K562 (cell line): Measurements from ENCODE around the gene RAP1GAP2. TPM values are rescaled to one million over a fixed set of nuclear protein-coding genes. Genes with fewer than 3 reads are reported as not detected.

Experiments used
- ATAC-seq: fragments of 200-7000 bp; cut with Tn5 transposase; 3 replicates; pipeline ENCODE4 v1.9.1; 2020; ENCODE audit warnings: moderate library complexity
- BruUV-seq: library from RNA; stranded (reverse); fragments of 400-500 nt; replicated peaks from 2 replicates; lab custom pipeline; 2021; lab: Mats Ljungman, UMichigan
- CTCF ChIA-PET: fragments of 300-600 bp; formaldehyde crosslinking; extraction: SDS; loops from one replicate; lab custom pipeline; 2021; ENCODE audit warnings: low intra/inter-chr PET ratio; lab: Yijun Ruan, JAX
- POLR2A ChIA-PET: fragments of 300-600, 350-650 bp; sonication (Branson Sonifier 250); formaldehyde crosslinking; extraction: SDS; loops from one replicate; lab custom pipeline; 2021; ENCODE audit warnings: antibody characterized with exemption, inconsistent platforms; lab: Yijun Ruan, JAX
- DNase-seq, 4 experiments: peaks; one replicate each; pipeline versions ENCODE4 v3.0.0 to v3.0.0-alpha.2; 2011 to 2018; ENCODE audit warnings: low spot score in 3 of 4, mixed read lengths in 3 of 4; ENCODE audit errors: extremely low read depth in 1 of 4
- FAIRE-seq: peaks from 2 replicates; lab custom pipeline; 2011; peaks lifted over from hg19 to GRCh38; lab: Jason Lieb, UNC
- H2AFZ ChIP-seq: 2 replicates; pipeline ENCODE4 v1.6.0; 2011; ENCODE audit warnings: low read depth, low read length, control low read depth, inconsistent platforms
- H3K27ac ChIP-seq: fragments of 200-600 bp; 3 replicates; pipeline ENCODE4 v1.8.0; 2011; ENCODE audit warnings: low read depth, mild to moderate bottlenecking, control low read depth, inconsistent platforms, low read length, moderate library complexity, mixed read lengths; ENCODE audit errors: extremely low read depth
- H3K27me3 ChIP-seq, 2 experiments: fragments of 300-600 bp in 1 of 2; 2 replicates in 1 of 2; 3 replicates in 1 of 2; pipeline versions ENCODE4 v1.6.0 to v1.8.0; 2011; ENCODE audit warnings: inconsistent platforms in 2 of 2, low read length in 2 of 2, mild to moderate bottlenecking in 1 of 2, mixed read lengths in 1 of 2, moderate library complexity in 1 of 2; ENCODE audit not compliant: control insufficient read depth in 2 of 2, insufficient read depth in 2 of 2
- H3K36me3 ChIP-seq: fragments of 300-600 bp; 3 replicates; pipeline ENCODE4 v1.8.0; 2011; ENCODE audit warnings: mild to moderate bottlenecking, low read length, inconsistent platforms; ENCODE audit not compliant: control insufficient read depth, insufficient read depth
- H3K4me1 ChIP-seq, 2 experiments: fragments of 200-600 bp in 1 of 2; replicated peaks in 1 of 2; 2 replicates in 1 of 2; 3 replicates in 1 of 2; pipeline versions ENCODE4 v1.5.1 to v1.8.0; 2011; ENCODE audit warnings: inconsistent platforms in 2 of 2, low read length in 2 of 2, mild to moderate bottlenecking in 1 of 2, mixed read lengths in 1 of 2, moderate library complexity in 1 of 2; ENCODE audit not compliant: control insufficient read depth in 2 of 2, insufficient read depth in 2 of 2
- H3K4me2 ChIP-seq: 2 replicates; pipeline ENCODE4 v1.6.1; 2011; ENCODE audit warnings: low read length, control low read depth, inconsistent platforms, mixed read lengths; ENCODE audit not compliant: insufficient read depth
- H3K4me3 ChIP-seq: fragments of 200-600 bp; sonication (generic), shearing (Covaris generic); 2 replicates; pipeline ENCODE4 v1.5.1; 2016; ENCODE audit warnings: control low read depth, inconsistent platforms
- H3K79me2 ChIP-seq: fragments of 200-600 bp; 3 replicates; pipeline ENCODE4 v1.8.0; 2011; ENCODE audit warnings: low read length, inconsistent platforms; ENCODE audit not compliant: control insufficient read depth, insufficient read depth
- H3K9ac ChIP-seq, 2 experiments: 2 replicates each; pipeline versions ENCODE4 v1.6.0 to v1.6.1; 2011; ENCODE audit warnings: low read depth in 2 of 2, low read length in 2 of 2, control low read depth in 1 of 2, inconsistent platforms in 1 of 2, mild to moderate bottlenecking in 1 of 2, mixed read lengths in 1 of 2; ENCODE audit not compliant: insufficient read depth in 1 of 2
- H3K9me1 ChIP-seq: one replicate; pipeline ENCODE4 v1.6.0; 2011; ENCODE audit warnings: inconsistent platforms, mild to moderate bottlenecking, low read length, moderate library complexity; ENCODE audit not compliant: control insufficient read depth, insufficient read depth
- H3K9me3 ChIP-seq: replicated peaks from 2 replicates; pipeline ENCODE4 v1.5.1; 2011; ENCODE audit warnings: low read depth, low read length, inconsistent platforms; ENCODE audit not compliant: control insufficient read depth, insufficient read depth
- H4K20me1 ChIP-seq: replicated peaks from 2 replicates; pipeline ENCODE4 v1.6.1; 2011; ENCODE audit warnings: low read length, inconsistent platforms, mixed read lengths; ENCODE audit not compliant: control insufficient read depth, insufficient read depth
- ATF3 ChIP-seq, 2 experiments: fragments of 450-650 bp in 1 of 2; sonication (generic) in 1 of 2; formaldehyde crosslinking in 1 of 2; IDR thresholded peaks in 1 of 2; conservative IDR thresholded peaks in 1 of 2; 2 replicates each; pipeline versions ENCODE4 v1.6.1 to v1.8.1; 2016 to 2023; ENCODE audit warnings: mild to moderate bottlenecking in 2 of 2, moderate library complexity in 2 of 2, inconsistent platforms in 1 of 2, missing genetic modification reagents in 1 of 2
- ATF7 ChIP-seq: fragments of 450-650 bp; IDR thresholded peaks from 2 replicates; pipeline ENCODE4 v1.7.1; 2014; ENCODE audit warnings: mild to moderate bottlenecking, moderate library complexity
- HMG20A ChIP-seq: fragments of 450-650 bp; formaldehyde crosslinking; conservative IDR thresholded peaks from 2 replicates; pipeline ENCODE4 v1.4.0; 2020; ENCODE audit warnings: mild to moderate bottlenecking, mixed read lengths
- NFIC ChIP-seq: fragments of 450-650 bp; IDR thresholded peaks from 2 replicates; pipeline ENCODE4 v1.6.1; 2017; ENCODE audit warnings: mild to moderate bottlenecking, inconsistent platforms
- NRF1 ChIP-seq, 2 experiments: fragments of 450-650 bp; IDR thresholded peaks in 1 of 2; conservative IDR thresholded peaks in 1 of 2; 2 replicates each; pipeline ENCODE4 v1.6.1; 2014; ENCODE audit warnings: mild to moderate bottlenecking in 2 of 2
- SMARCA4 ChIP-seq: fragments of 450-650 bp; IDR thresholded peaks from 2 replicates; pipeline ENCODE4 v1.6.1; 2016
- TAF1 ChIP-seq: IDR thresholded peaks from 2 replicates; pipeline ENCODE4 v1.6.1; 2011; ENCODE audit warnings: mild to moderate bottlenecking, low read length, moderate library complexity; ENCODE audit not compliant: insufficient read depth, control insufficient read depth, severe bottlenecking; ENCODE audit errors: extremely low read depth
- TCF3 ChIP-seq: sonication (generic); formaldehyde crosslinking; IDR thresholded peaks from 2 replicates; pipeline ENCODE4 v1.4.0; 2020; ENCODE audit warnings: mild to moderate bottlenecking, missing genetic modification reagents
- ZNF121 ChIP-seq: sonication (generic); formaldehyde crosslinking; conservative IDR thresholded peaks from 2 replicates; pipeline ENCODE4 v1.8.0; 2022; ENCODE audit warnings: missing genetic modification reagents
- ZNF311 ChIP-seq: fragments of 250-450 bp; sonication (Bioruptor Pico); IDR thresholded peaks from 2 replicates; pipeline ENCODE4 v1.4.0; 2020; ENCODE audit warnings: mild to moderate bottlenecking, moderate library complexity
- ZNF778 ChIP-seq: fragments of 450-650 bp; formaldehyde crosslinking; IDR thresholded peaks from 2 replicates; pipeline ENCODE4 v1.4.0; 2020; ENCODE audit warnings: mild to moderate bottlenecking, moderate library complexity
- WGBS: fragments of 100-300 bp; shearing (Covaris generic); methylation state at CpG from one replicate; pipeline ENCODE4 v1.1.6; 2016; ENCODE audit warnings: low coverage, mixed read lengths; ENCODE audit not compliant: insufficient coverage; ENCODE audit errors: missing lambda C conversion rate; 5-methylcytosine and 5-hydroxymethylcytosine counted together
- in situ Hi-C: fragments of 300-500 bp; cut with MboI; formaldehyde crosslinking; loops from 4 replicates; pipeline ENCODE4 v1.15.0; 2018; ENCODE audit warnings: inconsistent platforms, mixed read lengths
- intact Hi-C: fragments of 100-400 bp; cut with micrococcal nuclease; formaldehyde crosslinking; loops from 2 replicates; pipeline ENCODE4 v1.14.2; 2022
- polyA plus RNA-seq, 8 experiments: library from polyadenylated mRNA; depleted of rRNA in 4 of 8; stranded (reverse) in 5 of 8; unstranded in 3 of 8; fragments of >200 nt; fragmentation: Nextera tagmentation in 2 of 8; fragmentation: Illumina TruSeq in 1 of 8; extraction: Ambion mirVana in 2 of 8; extraction: Trizol in 1 of 8; gene quantifications; 2 replicates each; pipeline versions ENCODE4 v1.2.1 to v1.2.3, GENCODE V29; 2011 to 2014; ENCODE audit warnings: inconsistent platforms in 1 of 8, missing spikeins in 1 of 8
- total RNA-seq, 7 experiments: library from RNA; depleted of rRNA in 6 of 7; stranded (reverse); fragments of >200 nt in 6 of 7; fragmentation: Illumina TruSeq in 2 of 7; extraction: Trizol in 2 of 7; gene quantifications; 2 replicates each; pipeline versions ENCODE4 v1.2.1 to v1.2.3, GENCODE V29; 2011 to 2021; ENCODE audit warnings: low replicate concordance in 1 of 7

RAP1GAP2 gene
- total and polyA plus RNA-seq, 9 of the 15 experiments (the other 6 are each of a cell fraction or from before 2014, with no cell fraction given) = 0.01 to 1.3 (median 0.42) TPM; not detected in 1

GRCh38 chr17:2921443-2921842 lies 125.2 kb downstream of the RAP1GAP2 start:
- Histone ChIP-seq H2AFZ (no peak overlapping the region), H3K4me3 (no peak overlapping the region), H3K9ac (no peak overlapping the region), H3K9me3 (no peaks in the 10 kb centered on the region), H3K79me2 (no peaks in the 10 kb centered on the region), H3K27me3 (peaks cover 6 to 38% of the 10 kb centered on the region in 2 experiments; a peak in 4 of 5 replicates), H3K27ac (no peak overlapping the region), H3K4me2 (no peak overlapping the region), H4K20me1 (no peaks in the 10 kb centered on the region), H3K36me3 (no peaks in the 10 kb centered on the region), H3K4me1 (no peaks in the 10 kb centered on the region), H3K9me1 (no peaks in the 10 kb centered on the region)
- FAIRE-seq (no peak), ATAC-seq (no peak), DNase-seq (no peak)
- 0% methylated on average over 16 of the region's 18 CpGs for WGBS
- in situ Hi-C loops (no loop called here), intact Hi-C loops (no loop called here)
- no TSS peak for BruUV-seq
- POLR2A ChIA-PET = interaction anchor here (0.6 kb wide), 2 partner anchors 10 to 48 kb away, joined by 3 to 5 read pairs; no protein-coding TSS in a partner anchor
- TF ChIP-seq NFIC (no peak), ZNF778 (CRISPR knock-in tag) (no peak), TAF1 (no peak), ZNF311 (CRISPR knock-in tag) (no peak)
- CTCF ChIA-PET = no interaction called here

GRCh38 chr17:2924211-2924610 lies 128.0 kb downstream of the RAP1GAP2 start:
- BruUV-seq = no TSS peak
- in situ Hi-C loops = no loop called here
- Histone ChIP-seq H3K36me3 (no peaks in the 10 kb centered on the region), H3K4me3 (no peak overlapping the region), H3K9ac (no peak overlapping the region), H3K27me3 (peaks cover 6 to 51% of the 10 kb centered on the region in 2 experiments; a peak in 4 of 5 replicates), H3K9me1 (no peaks in the 10 kb centered on the region), H3K4me2 (no peak overlapping the region), H3K4me1 (no peaks in the 10 kb centered on the region), H3K79me2 (no peaks in the 10 kb centered on the region), H2AFZ (no peak overlapping the region), H4K20me1 (no peaks in the 10 kb centered on the region), H3K9me3 (no peaks in the 10 kb centered on the region), H3K27ac (no peak overlapping the region)
- CTCF ChIA-PET = no interaction called here
- DNase-seq (no peak), ATAC-seq (no peak), FAIRE-seq (no peak)
- POLR2A ChIA-PET = no interaction called here
- intact Hi-C loops = no loop called here
- TF ChIP-seq TCF3 (CRISPR knock-in tag) (no peak), ZNF121 (CRISPR knock-in tag) (no peak), NRF1 (conservative IDR thresholded peaks at IDR 0.05 in 1 of 2, IDR thresholded peaks at IDR 0.05 in 1 of 2) (no peak), ATF3 (IDR thresholded peaks at IDR 0.05) (peak; percentile 76), ATF3 (CRISPR knock-in tag; conservative IDR thresholded peaks at IDR 0.05) (no peak), SMARCA4 (no peak), HMG20A (CRISPR knock-in tag) (no peak), ATF7 (peak; percentile 53; the same call in 1 of the 2 replicates)
- WGBS = 0% methylated on average over 8 of the region's 10 CpGs
